Panc1 (cell line): Measurements from ENCODE around the gene LEAP2.

ENCODE experiments used
- CTCF ChIP-seq: fragments of 450-650 bp; IDR thresholded peaks from 2 replicates; pipeline ENCODE4 v1.5.1; 2017; ENCODE audit warnings: mild to moderate bottlenecking
- POLR2AphosphoS5 ChIP-seq: IDR thresholded peaks from 2 replicates; pipeline ENCODE4 v1.6.1; 2012; ENCODE audit warnings: mild to moderate bottlenecking, low read depth, low read length, moderate library complexity
- REST ChIP-seq, 2 experiments: IDR thresholded peaks; 2 replicates each; pipeline ENCODE4 v1.6.1; 2011 to 2012; ENCODE audit warnings: low read depth in 2 of 2, control low read depth in 1 of 2, low read length in 1 of 2, mild to moderate bottlenecking in 1 of 2, moderate library complexity in 1 of 2; ENCODE audit not compliant: insufficient read depth in 1 of 2
- SIN3A ChIP-seq: IDR thresholded peaks from 2 replicates; pipeline ENCODE4 v1.6.1; 2012; ENCODE audit warnings: low read depth, mild to moderate bottlenecking, low read length, moderate library complexity, borderline replicate concordance; ENCODE audit not compliant: insufficient read depth
- TCF7L2 ChIP-seq: IDR thresholded peaks from 2 replicates; pipeline ENCODE4 v1.6.1; 2011; ENCODE audit warnings: mild to moderate bottlenecking, low read depth, low read length, inconsistent platforms

- TF ChIP-seq SIN3A (no peak), CTCF (no peak), POLR2AphosphoS5 (no peak), REST (IDR thresholded peaks at IDR 0.05; ENCODE audit: insufficient read depth in 1 of 2, low read depth in 2 of 2, low read length in 1 of 2) (no peak), TCF7L2 (no peak)
Observed at GRCh38 chr5:132840313-132840712, 33.2 kb upstream of the LEAP2 start.
